CD4-positive, alpha-beta T cell (primary cell): ENCODE results near the gene SEC16A. TPM values are rescaled to one million over a fixed set of nuclear protein-coding genes. Genes with fewer than 3 reads are reported as not detected.

ENCODE experiments used
- ATAC-seq: fragments of 200-7000 bp; cut with Tn5 transposase; one replicate; pipeline ENCODE4 v1.10.0; 2022; ENCODE audit warnings: mild to moderate bottlenecking; ENCODE audit not compliant: poor library complexity
- CTCF ChIA-PET: fragments of 350-600 bp; sonication (Branson Sonifier 250); formaldehyde crosslinking; loops from one replicate; lab custom pipeline; 2021; ENCODE audit warnings: antibody characterized with exemption, inconsistent platforms; lab: Charles Lee
- POLR2A ChIA-PET: fragments of 350-600 bp; sonication (Branson Sonifier 250); formaldehyde crosslinking; loops from one replicate; lab custom pipeline; 2021; ENCODE audit warnings: antibody characterized with exemption, inconsistent platforms; lab: Charles Lee
- DNase-seq, 14 experiments: peaks; one replicate each; pipeline ENCODE4 v3.0.0-alpha.2; 2013 to 2020; ENCODE audit warnings: mixed read lengths in 2 of 14
- H3K27ac ChIP-seq, 2 donors: one replicate each; pipeline versions ENCODE4 v1.5.1 to v1.7.0; 2013; ENCODE audit warnings: low read length in 2 of 2, low read depth in 1 of 2, mild to moderate bottlenecking in 1 of 2
- H3K27me3 ChIP-seq, 2 experiments: 1 replicate in 1 of 2; 2 replicates in 1 of 2; pipeline versions ENCODE4 v1.6.1 to v1.7.0; 2013; ENCODE audit warnings: low read length in 2 of 2, control low read depth in 1 of 2, mild to moderate bottlenecking in 1 of 2, moderate library complexity in 1 of 2; ENCODE audit not compliant: insufficient read depth in 2 of 2, control insufficient read depth in 1 of 2
- H3K36me3 ChIP-seq: one replicate; pipeline ENCODE4 v1.6.1; 2013; ENCODE audit warnings: low read length, control low read depth; ENCODE audit not compliant: insufficient read depth
- H3K4me1 ChIP-seq: one replicate; pipeline ENCODE4 v1.6.1; 2013; ENCODE audit warnings: low read length, control low read depth; ENCODE audit not compliant: insufficient read depth
- H3K4me3 ChIP-seq: one replicate; pipeline ENCODE4 v1.5.1; 2013; ENCODE audit warnings: mild to moderate bottlenecking, low read length, moderate library complexity
- H3K9me3 ChIP-seq, 2 experiments: 1 replicate in 1 of 2; 2 replicates in 1 of 2; pipeline versions ENCODE4 v1.6.1 to v1.7.0; 2013; ENCODE audit warnings: low read length in 2 of 2, mild to moderate bottlenecking in 2 of 2, control low read depth in 1 of 2, moderate library complexity in 1 of 2; ENCODE audit not compliant: control insufficient read depth in 1 of 2, insufficient read depth in 1 of 2
- H3K27ac Mint-ChIP-seq: one replicate; pipeline ENCODE4 v1.8.0; 2020; ENCODE audit warnings: mixed read lengths
- H3K27me3 Mint-ChIP-seq: one replicate; pipeline ENCODE4 v1.8.0; 2021; ENCODE audit warnings: mixed read lengths
- H3K36me3 Mint-ChIP-seq: one replicate; pipeline ENCODE4 v1.8.0; 2021; ENCODE audit warnings: low read depth, mixed read lengths
- H3K4me1 Mint-ChIP-seq: one replicate; pipeline ENCODE4 v1.8.0; 2021; ENCODE audit warnings: low read depth, mixed read lengths
- H3K4me3 Mint-ChIP-seq: one replicate; pipeline ENCODE4 v1.8.0; 2020; ENCODE audit warnings: mild to moderate bottlenecking, mixed read lengths
- H3K9me3 Mint-ChIP-seq: one replicate; pipeline ENCODE4 v1.8.0; 2020; ENCODE audit warnings: mixed read lengths
- CTCF ChIP-seq: fragments of 200-600 bp; IDR thresholded peaks from one replicate; pipeline ENCODE4 v1.8.0; 2022; ENCODE audit warnings: antibody characterized with exemption, mild to moderate bottlenecking
- intact Hi-C, 2 experiments: fragments of 100-400 bp; cut with DNase I in 1 of 2; cut with micrococcal nuclease in 1 of 2; formaldehyde crosslinking; loops; one replicate each; pipeline versions ENCODE4 v1.15.1 to v1.9.0; 2023 to 2025; cut with DNase I, micrococcal nuclease
- total RNA-seq, 174 experiments: library from RNA in 2 of 174; stranded (reverse) in 2 of 174; gene quantifications; one replicate each; pipeline ENCODE4 v1.2.3 and lab custom pipeline; 2021 to 2026

The SEC16A gene
- total RNA-seq, 2 experiments from 2014 or later, result 73.0 to 75.0 TPM

GRCh38 chr9:136484153-136485048 lies 1.6 kb upstream of the SEC16A start:
- ATAC-seq (no peak), DNase-seq (peak in 7 of 14 experiments; percentile 6 to 69 (median 16))
- Histone ChIP-seq H3K4me1 (peaks cover 41% of the 10 kb centered on the region), H3K36me3 (peaks cover 9% of the 10 kb centered on the region), H3K4me3 (peak overlapping the region; percentile 16), H3K27ac (peak overlapping the region in 1 of 2 donors; percentile 97), H3K27me3 (no peaks in the 10 kb centered on the region), H3K9me3 (no peaks in the 10 kb centered on the region)
- intact Hi-C loops, result loop anchor here (2.0 to 10.0 kb wide), 6 partner anchors 53 to 603 kb away; partner anchors contain the start of genes MAN1B1 (in 1 of the 2), NOTCH1 (in 1 of the 2) and QSOX2 (in 1 of the 2)
- no peak for TF ChIP-seq CTCF
- Mint-ChIP-seq H3K27me3 (no peaks in the 10 kb centered on the region), H3K9me3 (no peaks in the 10 kb centered on the region), H3K27ac (peak overlapping the region; percentile 79), H3K4me1 (peaks cover 39% of the 10 kb centered on the region), H3K4me3 (peak overlapping the region; percentile 88), H3K36me3 (peaks cover 27% of the 10 kb centered on the region)
- ChIA-PET POLR2A (interaction anchor here (0.8 to 2.4 kb wide), 11 partner anchors 39 to 756 kb away, joined by 3 to 25 read pairs (median 4); partner anchors contain the start of genes DNLZ, NOTCH1 and TUBB4B), CTCF (interaction anchor here (0.8 to 2.8 kb wide), 9 partner anchors 15 to 188 kb away, joined by 3 to 10 read pairs (median 3); no protein-coding TSS in a partner anchor)

GRCh38 chr9:136483589-136484152 lies 831 bp upstream of the SEC16A start:
- H3K4me1 ChIP-seq, result peaks cover 40% of the 10 kb centered on the region
- no peak for TF ChIP-seq CTCF
- intact Hi-C loops, result loop anchor here (1.0 to 10.0 kb wide), 8 partner anchors 62 to 604 kb away; partner anchors contain the start of genes DNLZ (in 1 of the 2), MAN1B1 (in 1 of the 2), NOTCH1 (in 1 of the 2) and QSOX2 (in 1 of the 2)
- Mint-ChIP-seq H3K4me3 (peak overlapping the region; percentile 100), H3K4me1 (peaks cover 45% of the 10 kb centered on the region), H3K27ac (peak overlapping the region; percentile 99), H3K36me3 (peaks cover 33% of the 10 kb centered on the region), H3K27me3 (no peaks in the 10 kb centered on the region), H3K9me3 (no peaks in the 10 kb centered on the region)
- H3K4me3 ChIP-seq, result peak overlapping the region; percentile 63
- no peaks in the 10 kb centered on the region for H3K9me3 ChIP-seq
- peak overlapping the region; percentile 97 to 99 for H3K27ac ChIP-seq
- POLR2A ChIA-PET, result interaction anchor here (0.8 to 2.4 kb wide), 11 partner anchors 38 to 757 kb away, joined by 3 to 25 read pairs (median 4); partner anchors contain the start of genes DNLZ, NOTCH1 and TUBB4B
- ATAC-seq (peak; percentile 48), DNase-seq (peak; percentile 89 to 99 (median 96))
- peaks cover 9% of the 10 kb centered on the region for H3K36me3 ChIP-seq
- H3K27me3 ChIP-seq, result no peaks in the 10 kb centered on the region
- CTCF ChIA-PET, result interaction anchor here (0.8 to 2.8 kb wide), 5 partner anchors 56 to 189 kb away, joined by 3 to 10 read pairs (median 3); no protein-coding TSS in a partner anchor
